ENCODE data around the gene ACOXL. TPM values are rescaled to one million over a fixed set of nuclear protein-coding genes. Genes with fewer than 3 reads are reported as not detected.
A peak's percentile ranks its signal among the peaks of the same experiment; 100 is the strongest.

ACOXL gene
- total and polyA plus RNA-seq, 2 donors (not counting 3 experiments of a cell fraction or from before 2014, with no cell fraction given): not detected

- peak overlapping the region; percentile 48 for H3K9ac ChIP-seq (replicated peaks; ENCODE audit: extremely low read depth, insufficient read depth, low read length)
- peak overlapping the region; percentile 88 for H3K4me2 ChIP-seq (ENCODE audit: insufficient read depth, low read length)
- H3K79me2 ChIP-seq (ENCODE audit: control insufficient read depth, insufficient read depth, low read length): no peaks in the 10 kb centered on the region
- FAIRE-seq: peak; percentile 79
- peak overlapping the region; percentile 82 for H2AFZ ChIP-seq (ENCODE audit: low read depth, low read length)
- no TSS peak for BruUV-seq (replicated peaks)
- intact Hi-C loops (cut with micrococcal nuclease): loop anchor here (1.0 to 5.0 kb wide), 5 partner anchors 89 to 584 kb away; no protein-coding TSS in a partner anchor
- H3K27me3 ChIP-seq (ENCODE audit: control insufficient read depth in 2 of 2, insufficient read depth in 2 of 2, low read length in 2 of 2): peaks cover 31 to 71% of the 10 kb centered on the region in 2 experiments
- peak; percentile 66 for DNase-seq (ENCODE audit: low read depth, low spot score)
- H3K9me1 ChIP-seq (replicated peaks; ENCODE audit: control insufficient read depth, extremely low read depth, insufficient read depth, low read length): no peaks in the 10 kb centered on the region
- H3K9me3 ChIP-seq (replicated peaks; ENCODE audit: control insufficient read depth, insufficient read depth, low read length): no peaks in the 10 kb centered on the region
- dilution Hi-C loops (cut with MboI; ENCODE audit: extremely low pct_ligation_motif_present, low sequenced_read_pairs): no loop called here
- no peaks in the 10 kb centered on the region for H3K36me3 ChIP-seq (ENCODE audit: control insufficient read depth in 2 of 2, extremely low read depth in 1 of 2, insufficient read depth in 2 of 2, low read length in 2 of 2)
- CTCF ChIA-PET: interaction anchor here (0.6 to 2.5 kb wide), 13 partner anchors 13 to 585 kb away, joined by 3 to 23 read pairs (median 4); no protein-coding TSS in a partner anchor
- TF ChIP-seq GATA2 (IDR thresholded peaks at IDR 0.05; ENCODE audit: insufficient read depth, insufficient read length, low read depth, low read length): no peak
- no peak for TF ChIP-seq CTCF (IDR thresholded peaks at IDR 0.05; ENCODE audit: extremely low read depth in 1 of 2, insufficient read depth in 1 of 2, low read depth in 1 of 2, low read length in 2 of 2)
- TF ChIP-seq MYC (IDR thresholded peaks at IDR 0.05; ENCODE audit: low read depth, low read length): no peak
- TF ChIP-seq JUN (IDR thresholded peaks at IDR 0.05; ENCODE audit: borderline replicate concordance, insufficient read depth, insufficient read length, low read depth): no peak
- TF ChIP-seq POLR2A (IDR thresholded peaks at IDR 0.05; ENCODE audit: low read depth, low read length): no peak
- TF ChIP-seq EZH2 (IDR thresholded peaks at IDR 0.05; ENCODE audit: borderline replicate concordance, low read depth, low read length, severe bottlenecking): no peak
- TF ChIP-seq FOS (IDR thresholded peaks at IDR 0.05; ENCODE audit: borderline replicate concordance, insufficient read depth, low read length): peak; percentile 37
- TF ChIP-seq MAX (IDR thresholded peaks at IDR 0.05; ENCODE audit: insufficient read depth, insufficient read length): no peak
- peak overlapping the region; percentile 27 to 56 (median 33) for H3K4me3 ChIP-seq (replicated peaks in 1 of 3; ENCODE audit: insufficient read depth in 1 of 3, low read depth in 1 of 3, low read length in 3 of 3)
- H3K27ac ChIP-seq (ENCODE audit: insufficient read depth, low read depth, low read length): no peak overlapping the region
- H3K4me1 ChIP-seq (ENCODE audit: control insufficient read depth, extremely low read depth, insufficient read depth, low read length): peaks cover 34% of the 10 kb centered on the region
- POLR2A ChIA-PET: no interaction called here
- H4K20me1 ChIP-seq (replicated peaks; ENCODE audit: control insufficient read depth, extremely low read depth, insufficient read depth, low read length): no peaks in the 10 kb centered on the region
Observed at GRCh38 chr2:111117598-111118480, 385.5 kb downstream of the ACOXL start.
